Stimulated activated CD4-positive, alpha-beta T cell treated with anti-CD3 and anti-CD28 coated beads, Interleukin-4, amount 100 ng/mL, for 4 hours (primary cell): Measurements from ENCODE around the gene RUSC1.

Experiments
- DNase-seq, 2 experiments: peaks; one replicate each; pipeline ENCODE4 v3.0.0-alpha.2; 2020

Gene RUSC1

DNA sequence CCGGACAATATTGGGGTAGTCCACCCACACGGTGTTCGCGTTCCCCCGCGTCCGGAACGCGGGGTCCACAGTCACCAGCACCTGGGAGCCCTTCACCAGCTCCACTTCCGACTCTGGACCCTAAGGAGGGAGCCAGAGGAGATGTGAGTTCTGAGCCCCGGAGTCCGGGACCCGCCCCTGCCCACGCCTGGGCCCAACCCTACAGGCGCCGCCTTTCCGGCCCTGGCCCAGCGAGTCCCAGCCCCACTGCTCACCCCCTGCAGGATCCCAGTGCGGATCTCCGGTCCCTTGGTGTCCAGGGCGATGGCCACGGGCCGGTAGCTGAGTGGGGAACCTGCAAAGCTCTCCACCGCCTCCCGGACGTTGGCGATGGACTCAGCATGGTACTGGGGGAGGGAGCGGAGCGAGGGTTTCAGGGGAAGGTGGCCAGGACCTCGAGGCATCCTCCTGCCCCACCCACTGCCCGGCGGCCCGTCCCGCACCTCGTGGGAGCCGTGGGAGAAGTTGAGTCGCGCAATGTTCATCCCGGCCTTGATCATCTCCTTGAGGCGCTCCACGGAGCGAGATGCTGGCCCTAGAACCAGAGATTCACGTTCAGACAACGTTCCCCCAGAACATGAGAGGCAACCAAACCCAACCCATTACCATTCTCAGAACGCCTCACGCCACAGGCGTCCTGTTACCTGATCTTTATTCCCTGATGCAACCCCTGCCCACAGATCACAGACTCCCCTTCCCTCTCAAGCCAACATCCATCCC lies 25.3 kb upstream of the RUSC1 start:
- no peak for DNase-seq

DNA sequence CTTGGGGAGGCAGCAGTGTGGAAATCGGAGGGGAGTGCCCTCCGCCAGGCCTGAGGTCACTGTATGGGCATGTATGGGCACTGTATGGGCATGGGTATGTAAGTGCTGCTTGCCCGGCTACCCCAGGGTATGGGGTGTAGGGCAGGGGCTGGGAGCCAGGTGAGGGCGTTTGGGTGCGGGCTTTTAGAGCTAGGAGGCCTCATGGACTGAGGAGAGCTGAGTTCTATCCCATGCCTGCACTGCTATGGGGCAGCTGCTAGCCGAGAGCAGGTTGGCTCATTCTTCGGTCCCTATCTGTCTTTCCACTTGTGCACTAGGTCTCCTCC lies 24.8 kb upstream of the RUSC1 start:
- no peak for DNase-seq

DNA sequence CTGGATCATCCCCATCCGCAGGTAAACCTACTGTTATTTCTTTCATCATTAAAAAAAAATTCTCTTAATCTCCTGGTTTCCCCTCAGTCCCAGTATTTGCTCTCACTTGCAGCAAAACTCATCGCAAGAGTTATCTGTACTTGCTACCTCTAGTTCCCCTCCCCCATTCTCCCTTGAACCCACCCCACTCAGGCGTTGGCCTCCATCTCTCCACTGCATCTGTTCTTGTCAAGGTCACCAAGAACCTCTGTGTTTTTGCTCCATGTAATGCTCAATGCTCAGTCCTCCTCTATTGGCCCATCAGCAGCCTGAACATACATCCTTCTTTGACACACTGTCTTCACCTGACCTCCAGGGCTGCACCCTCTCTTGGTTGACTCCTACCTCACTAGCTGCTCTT lies 24.0 kb upstream of the RUSC1 start:
- DNase-seq, result no peak

DNA sequence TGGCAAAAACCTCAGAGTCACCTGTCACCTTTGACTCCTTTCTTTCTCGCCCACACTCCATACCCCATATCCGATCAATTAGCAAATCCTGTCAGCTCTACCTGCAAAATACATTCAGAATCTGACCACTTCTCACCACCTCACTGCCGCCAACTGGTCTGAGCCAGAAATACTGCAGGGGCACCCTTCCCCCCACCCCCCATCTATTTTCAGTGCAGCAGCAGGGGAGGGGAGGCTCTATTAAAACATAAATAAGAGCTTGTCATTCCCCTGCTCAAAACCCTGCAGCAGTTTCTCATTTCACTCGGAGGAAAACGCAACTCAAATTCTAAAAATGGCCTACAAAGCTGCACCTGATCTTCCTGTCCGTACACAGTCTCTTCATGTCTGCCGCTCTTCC lies 23.3 kb upstream of the RUSC1 start:
- DNase-seq, result no peak

DNA sequence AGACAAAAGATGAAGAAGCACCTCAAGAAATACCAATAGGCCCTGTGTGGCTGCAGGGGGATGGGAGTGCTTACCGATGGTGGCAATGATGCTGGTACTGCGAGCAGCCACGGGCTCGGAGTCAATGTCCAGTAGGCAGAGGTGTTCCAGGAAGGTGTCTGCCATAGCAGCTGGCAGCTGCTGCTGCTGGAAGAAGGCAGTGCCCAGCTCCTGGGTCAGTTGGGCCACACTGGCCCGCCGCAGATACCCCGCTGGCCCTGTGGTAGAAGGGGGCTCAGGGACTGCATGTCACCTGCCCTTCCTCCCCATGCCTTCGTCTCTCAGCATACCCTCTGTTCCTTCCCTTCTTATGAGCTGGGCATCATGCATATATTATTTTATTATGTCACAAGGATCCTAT lies 20.7 kb upstream of the RUSC1 start:
- DNase-seq, result no peak

DNA sequence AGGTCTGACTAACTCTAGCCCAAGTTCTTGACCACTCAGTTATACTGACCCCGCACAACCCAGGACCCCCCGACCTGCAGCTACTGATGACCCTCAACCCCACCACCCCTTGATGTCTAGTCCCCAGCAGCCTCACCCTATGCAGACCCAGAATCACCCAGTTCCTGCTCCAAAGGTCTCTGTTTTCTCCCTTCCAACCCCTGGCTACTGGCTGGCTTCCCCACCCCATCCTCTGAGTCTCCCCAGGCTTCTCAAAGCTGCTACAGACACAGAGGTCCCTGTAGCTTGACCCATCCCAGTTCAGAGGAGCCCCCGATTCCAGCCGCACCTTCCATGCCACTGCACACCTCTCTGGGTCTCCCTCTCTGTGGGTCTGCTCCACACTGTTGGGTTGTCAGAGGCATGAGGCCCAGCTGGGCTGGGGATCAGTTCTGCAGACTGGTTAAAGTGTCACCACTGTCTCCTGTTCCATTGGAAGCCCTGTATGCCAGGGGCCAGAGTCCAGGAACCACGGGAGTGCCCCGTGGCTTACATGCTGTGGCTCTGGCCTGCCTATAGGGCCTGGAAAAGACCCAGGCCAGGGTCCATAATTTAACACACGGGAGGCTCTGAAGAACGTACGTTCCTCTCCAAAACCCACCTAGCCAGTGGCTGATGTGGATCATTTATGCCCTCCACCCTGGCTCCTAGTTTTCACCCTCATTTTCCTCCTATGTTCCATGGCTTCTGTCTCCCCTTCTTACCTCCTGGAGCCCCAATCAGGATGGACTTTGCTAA lies 20.0 kb upstream of the RUSC1 start:
- no peak for DNase-seq

DNA sequence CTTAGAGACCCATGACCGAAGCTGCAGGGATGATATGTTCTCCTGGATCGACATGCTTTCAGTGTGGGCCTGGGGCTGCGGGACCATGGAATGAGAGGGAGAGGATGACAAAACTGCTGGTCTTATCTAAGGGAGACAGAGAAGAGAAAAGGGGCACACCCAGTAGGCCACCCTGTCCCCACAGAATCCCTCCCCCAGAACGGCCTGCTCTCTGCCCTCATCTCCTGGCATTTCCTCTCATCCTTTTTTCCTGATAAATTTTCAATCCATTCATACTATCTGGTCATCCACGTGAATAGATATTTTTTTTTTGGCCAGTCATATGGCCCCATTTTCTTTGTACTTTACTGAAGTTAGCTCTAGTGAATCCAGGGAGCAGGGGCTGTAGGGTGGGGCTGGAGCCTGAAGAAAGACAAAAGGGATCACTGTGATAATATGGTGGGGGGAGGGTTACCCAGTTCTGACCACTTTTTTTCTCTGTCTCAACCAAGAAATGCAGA lies 19.3 kb upstream of the RUSC1 start, which contains the start of gene PKLR:
TSS of gene PKLR (minus strand) at position 97 of the 500 bp plus-strand sequence. CDS start at position 54, 43 bp downstream.
- no peak for DNase-seq

DNA sequence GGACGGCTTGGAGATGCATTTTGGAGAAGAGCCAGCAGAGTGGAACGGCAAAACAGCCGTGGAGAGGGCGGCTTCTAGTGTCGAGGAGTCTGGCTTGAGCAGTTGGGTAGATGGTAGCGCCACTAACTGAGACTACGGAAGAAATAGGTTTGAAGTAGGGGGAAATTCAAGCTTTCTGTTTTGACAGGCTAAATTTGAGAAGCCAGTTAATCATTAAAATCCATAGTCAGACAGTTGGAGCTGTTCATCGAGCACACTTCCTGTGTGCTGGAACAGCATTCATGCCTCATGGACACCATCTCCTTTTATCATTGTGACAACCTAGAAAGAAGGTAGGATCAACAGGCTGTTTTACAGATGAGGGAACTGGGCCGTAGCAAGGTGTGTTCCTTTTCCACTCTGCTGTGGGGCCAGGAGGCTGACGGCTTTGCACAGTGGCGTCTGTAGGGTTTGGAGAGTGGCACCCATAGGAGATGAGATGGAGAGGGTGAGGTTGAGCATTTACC lies 16.1 kb upstream of the RUSC1 start:
- DNase-seq, result no peak

DNA sequence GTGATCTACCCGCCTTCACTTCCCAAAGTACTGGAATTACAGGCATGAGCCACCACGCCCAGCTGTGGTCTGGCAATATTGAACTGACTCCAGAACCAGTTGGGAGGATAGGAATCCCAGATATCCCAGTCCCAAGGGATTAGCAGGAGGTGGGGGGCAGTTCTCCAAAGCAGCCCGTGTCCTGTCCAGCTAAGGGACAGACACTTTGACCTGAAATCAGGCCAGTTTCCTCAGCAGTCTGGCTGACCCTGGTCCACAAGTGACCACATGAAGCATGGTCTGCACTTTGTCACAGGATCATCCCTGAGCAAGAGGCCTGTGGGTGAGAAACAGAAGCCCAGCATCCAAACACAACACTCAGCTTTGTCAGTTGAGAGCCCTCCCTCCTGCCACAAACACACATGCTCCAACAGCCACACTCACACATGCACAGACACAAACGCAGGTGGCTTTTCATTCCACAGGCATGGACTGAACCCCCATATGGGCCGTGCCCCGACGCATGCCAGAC lies 14.8 kb upstream of the RUSC1 start:
- no peak for DNase-seq

DNA sequence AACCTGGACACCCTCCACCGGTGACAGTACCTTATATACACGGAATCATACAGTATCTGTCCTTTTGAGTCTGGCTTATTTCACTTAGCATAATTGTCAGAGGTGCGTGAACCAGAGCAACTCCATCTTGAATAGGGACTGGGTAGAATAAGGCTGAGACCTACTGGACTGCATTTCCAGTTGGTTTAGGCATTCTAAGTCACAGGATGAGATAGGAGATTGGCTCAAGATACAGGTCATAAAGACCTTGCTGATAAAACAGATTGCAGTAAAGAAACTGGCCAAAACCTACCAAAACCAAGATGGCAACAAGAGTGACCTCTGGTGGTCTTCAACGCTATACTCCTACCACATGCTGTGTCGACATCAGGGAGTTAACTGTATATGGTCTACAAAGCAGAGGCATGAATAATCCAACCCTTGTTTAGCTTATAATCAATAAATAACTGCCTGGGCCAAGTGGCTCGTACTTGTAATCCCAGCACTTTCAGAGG lies 13.4 kb upstream of the RUSC1 start:
- no peak for DNase-seq

DNA sequence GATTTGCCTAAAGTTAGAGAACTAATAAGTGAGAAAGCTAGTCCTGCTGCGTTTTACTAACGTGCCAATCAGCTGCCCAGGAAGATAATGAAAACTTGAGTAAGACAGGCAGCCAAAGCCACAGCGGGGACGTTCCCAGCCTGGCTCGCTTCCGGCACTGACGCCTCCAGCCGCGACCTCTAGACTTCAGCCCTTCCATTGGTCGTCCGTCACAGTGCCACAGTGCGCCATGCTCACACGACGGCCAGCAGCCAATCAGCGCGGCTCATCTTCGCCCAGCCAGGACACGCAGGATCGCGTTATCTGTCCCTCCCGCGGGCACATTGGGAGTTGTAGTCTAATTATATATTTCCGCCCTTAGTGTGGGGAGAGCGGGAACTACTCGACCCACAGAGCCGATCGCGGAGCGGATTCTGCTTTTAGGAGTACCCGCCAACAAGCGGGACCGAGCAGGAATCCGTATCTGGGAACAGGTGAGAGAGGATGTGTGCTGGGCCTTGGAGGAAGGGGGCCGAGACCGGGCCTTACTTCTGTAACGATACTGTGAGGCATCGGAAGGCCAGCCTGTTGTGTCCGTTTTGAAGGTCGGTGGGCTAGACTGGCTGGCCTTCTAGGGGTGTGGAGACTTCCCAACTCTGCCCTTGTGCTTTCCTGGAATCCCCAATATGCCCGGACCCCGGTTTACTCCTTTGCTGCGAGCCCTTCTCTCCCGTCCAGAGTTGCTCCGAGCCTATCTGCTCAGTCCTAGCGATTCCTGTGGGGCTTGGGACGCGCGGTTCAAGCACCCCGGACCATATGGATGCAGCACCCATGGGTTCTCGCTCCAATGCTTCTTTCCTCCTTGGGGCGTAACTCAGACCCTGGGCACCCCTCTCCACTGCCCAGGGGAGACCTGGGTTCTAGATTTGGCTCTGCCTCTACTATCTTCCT lies 11.9 kb upstream of the RUSC1 start, which contains the start of gene FDPS:
TSS of gene FDPS (plus strand) at position 374 of the 930 bp plus-strand sequence. CDS start 924 bp downstream, outside the sequence.
- DNase-seq, result peak; percentile 92 to 98

DNA sequence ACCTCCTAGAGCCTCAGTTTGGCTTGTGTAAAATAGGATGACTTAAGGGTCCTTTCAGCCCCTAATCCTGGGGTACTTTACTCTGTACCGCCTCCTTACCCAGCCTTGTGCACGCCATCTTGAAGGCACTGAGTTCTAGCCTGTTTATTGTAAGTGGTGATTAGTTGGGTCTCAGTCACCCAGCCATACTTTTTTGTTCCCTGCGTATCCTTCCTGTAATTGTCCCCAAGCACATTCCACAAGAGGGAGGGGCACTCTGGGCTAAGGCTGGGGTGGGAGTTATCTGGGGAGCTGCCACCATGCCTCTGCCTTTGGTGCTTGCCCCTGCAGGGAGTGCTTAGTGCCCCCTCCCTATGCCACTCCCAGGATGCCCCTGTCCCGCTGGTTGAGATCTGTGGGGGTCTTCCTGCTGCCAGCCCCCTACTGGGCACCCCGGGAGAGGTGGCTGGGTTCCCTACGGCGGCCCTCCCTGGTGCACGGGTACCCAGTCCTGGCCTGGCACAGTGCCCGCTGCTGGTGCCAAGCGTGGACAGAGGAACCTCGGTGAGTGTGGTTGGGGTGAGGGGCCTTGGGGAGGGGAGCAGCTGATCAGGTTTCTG lies 11.2 kb upstream of the RUSC1 start:
- DNase-seq, result no peak

DNA sequence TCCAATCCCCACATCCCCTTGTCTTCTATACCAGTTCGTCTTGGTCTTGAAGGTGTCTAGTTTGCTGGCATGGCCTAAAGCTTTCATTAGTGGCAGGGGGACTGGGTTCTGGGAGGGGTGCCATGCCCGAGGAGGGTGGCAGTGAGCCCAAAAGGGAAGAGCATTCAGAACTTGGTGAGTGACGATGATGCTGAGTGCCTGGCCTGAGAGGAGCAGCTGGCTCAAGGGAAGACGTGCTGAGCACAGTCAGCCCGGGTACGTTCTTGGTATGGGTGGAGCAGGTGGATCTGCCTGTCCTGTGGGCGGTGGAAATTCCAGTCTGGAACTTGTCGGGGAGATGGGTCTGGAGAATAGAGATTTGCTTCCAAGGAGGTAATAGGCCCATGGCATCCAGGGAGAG lies 7.4 kb upstream of the RUSC1 start:
- no peak for DNase-seq

DNA sequence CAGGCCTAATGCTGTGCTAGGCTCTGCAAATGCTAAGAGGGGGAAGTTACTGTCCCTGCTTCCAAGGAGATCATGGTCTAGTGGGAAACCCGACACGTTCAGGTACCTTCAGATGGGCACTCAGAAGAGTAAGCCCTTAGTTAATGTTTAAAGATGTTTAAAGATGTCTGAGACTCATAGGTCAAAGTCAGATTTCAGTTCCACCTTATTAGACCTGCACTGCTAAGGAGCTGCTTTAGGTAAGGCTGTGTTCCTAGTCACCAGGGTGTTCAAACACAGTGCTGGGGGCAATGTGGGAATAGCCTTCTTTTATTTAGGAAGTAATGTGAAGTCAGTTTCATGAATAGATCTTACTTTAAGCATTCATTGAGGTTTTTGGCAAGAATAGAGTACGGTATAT lies 3.8 kb upstream of the RUSC1 start:
- no peak for DNase-seq

DNA sequence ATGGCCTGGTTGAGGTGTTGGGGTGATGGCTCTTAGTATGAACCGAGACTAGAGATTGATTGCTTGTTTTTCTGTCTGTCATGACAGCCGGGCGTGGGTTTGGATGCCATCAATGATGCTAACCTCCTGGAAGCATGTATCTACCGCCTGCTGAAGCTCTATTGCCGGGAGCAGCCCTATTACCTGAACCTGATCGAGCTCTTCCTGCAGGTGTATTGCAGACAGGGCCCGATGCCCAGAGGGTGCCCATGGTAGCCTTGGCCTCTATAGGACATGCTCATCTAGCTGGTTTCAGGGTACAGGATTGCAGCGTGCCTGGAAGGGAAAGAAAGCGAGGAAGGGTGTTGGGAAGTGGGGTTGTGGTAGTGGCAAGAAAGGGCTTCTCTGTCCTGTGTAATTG lies 2.6 kb upstream of the RUSC1 start:
- DNase-seq, result no peak

DNA sequence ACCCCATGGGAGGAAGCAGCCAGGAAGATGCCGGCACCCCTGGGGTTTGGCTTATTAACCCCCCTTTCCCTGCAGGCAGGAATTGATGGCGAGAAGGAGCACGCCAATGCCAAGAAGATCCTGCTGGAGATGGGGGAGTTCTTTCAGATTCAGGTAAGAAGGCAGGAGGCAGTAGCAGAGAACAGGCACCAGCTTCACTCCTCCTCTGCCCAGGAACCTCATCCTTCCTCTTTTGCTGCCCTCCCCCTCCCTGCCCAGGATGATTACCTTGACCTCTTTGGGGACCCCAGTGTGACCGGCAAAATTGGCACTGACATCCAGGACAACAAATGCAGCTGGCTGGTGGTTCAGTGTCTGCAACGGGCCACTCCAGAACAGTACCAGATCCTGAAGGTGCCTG lies 1.2 kb upstream of the RUSC1 start:
- DNase-seq, result no peak

DNA sequence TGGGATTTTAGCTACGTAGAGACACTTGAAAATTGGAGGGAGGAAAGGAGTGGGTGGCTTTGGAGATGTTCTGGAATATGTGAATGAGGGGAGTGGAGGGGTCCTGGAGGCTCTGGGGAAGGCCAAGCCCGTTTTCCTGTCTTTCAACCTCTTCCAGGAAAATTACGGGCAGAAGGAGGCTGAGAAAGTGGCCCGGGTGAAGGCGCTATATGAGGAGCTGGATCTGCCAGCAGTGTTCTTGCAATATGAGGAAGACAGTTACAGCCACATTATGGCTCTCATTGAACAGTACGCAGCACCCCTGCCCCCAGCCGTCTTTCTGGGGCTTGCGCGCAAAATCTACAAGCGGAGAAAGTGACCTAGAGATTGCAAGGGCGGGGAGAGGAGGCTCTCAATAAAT lies 442 bp upstream of the RUSC1 start:
- DNase-seq, result no peak

DNA sequence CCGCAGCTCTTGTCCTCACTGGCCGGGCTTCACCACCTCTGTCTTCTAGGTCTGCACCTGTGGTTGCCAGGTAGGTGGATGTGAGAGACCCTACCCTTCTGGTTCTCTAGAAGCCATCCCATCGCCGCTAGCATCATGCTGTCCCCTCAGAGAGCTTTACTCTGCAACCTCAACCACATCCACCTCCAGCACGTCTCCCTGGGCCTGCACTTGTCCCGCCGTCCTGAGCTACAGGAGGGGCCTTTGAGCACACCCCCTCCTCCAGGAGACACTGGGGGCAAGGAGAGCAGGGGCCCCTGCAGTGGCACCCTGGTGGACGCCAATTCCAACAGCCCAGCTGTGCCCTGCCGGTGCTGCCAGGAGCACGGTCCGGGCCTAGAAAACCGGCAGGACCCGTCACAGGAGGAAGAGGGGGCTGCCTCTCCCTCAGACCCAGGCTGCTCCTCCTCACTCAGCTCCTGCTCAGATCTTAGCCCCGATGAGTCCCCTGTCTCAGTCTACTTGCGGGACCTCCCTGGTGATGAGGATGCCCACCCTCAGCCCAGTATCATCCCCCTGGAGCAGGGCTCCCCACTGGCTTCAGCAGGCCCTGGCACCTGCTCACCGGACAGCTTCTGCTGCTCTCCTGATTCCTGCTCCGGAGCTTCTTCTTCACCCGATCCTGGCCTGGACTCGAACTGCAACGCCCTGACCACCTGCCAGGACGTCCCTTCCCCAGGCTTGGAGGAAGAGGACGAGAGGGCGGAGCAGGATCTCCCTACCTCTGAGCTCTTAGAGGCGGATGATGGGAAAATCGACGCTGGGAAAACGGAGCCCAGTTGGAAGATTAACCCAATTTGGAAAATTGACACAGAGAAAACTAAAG lies 1.2 kb downstream of the RUSC1 start:
- DNase-seq, result no peak

DNA sequence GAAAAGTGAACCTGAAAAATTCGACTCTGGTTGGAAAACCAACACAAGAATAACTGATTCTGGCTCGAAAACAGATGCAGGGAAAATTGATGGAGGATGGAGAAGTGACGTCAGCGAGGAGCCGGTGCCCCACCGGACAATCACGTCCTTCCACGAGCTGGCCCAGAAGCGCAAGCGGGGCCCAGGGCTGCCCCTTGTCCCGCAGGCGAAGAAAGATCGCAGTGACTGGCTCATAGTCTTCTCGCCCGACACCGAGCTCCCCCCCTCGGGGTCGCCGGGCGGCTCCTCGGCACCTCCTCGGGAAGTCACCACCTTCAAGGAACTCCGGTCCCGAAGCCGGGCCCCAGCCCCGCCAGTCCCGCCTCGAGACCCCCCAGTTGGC lies 1.9 kb downstream of the RUSC1 start:
- DNase-seq, result no peak

DNA sequence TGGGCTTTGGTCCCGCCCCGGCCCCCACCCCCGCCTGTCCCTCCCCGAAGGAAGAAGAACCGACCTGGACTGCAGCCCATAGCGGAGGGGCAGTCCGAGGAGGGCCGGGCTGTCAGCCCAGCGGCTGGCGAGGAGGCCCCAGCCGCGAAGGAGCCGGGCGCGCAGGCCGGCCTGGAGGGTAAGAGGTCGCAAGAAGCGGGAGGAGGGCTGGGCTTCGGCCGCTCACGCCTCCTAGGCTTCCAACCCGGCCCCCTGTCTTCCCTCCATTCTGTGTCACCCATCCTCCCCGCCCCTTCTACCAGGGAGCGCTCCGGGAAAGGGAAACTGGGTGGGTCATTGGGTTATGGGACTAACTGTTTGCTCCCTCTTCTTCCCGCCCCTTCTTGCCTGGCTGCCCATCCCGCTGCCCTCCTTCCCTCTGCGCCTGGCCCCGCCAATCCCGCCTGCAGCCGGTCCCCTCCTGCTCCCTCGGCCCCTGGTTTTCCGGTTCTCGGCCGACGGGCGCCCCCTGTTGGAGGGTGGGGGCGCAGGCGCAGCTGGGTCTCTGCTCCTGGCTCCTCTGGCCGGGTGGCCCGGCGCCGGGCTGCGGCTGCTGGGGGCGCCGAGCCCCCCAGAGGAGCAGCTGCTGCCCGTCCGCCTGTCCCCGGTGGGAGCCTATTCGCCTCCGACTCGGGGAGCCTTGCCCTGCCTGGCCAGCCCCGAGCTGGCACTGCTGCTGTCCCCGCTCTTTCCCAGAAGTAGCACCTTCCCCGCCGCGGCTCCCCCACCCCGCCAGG lies 2.4 kb downstream of the RUSC1 start:
- peak; percentile 73 to 90 for DNase-seq
